Fibroblast of the conjunctiva (primary cell): ENCODE results near the gene ADGRV1.

Experiments
- DNase-seq: peaks from one replicate; pipeline ENCODE4 v3.0.0-alpha.2; 2010; ENCODE audit warnings: low read depth

The ADGRV1 gene

DNA sequence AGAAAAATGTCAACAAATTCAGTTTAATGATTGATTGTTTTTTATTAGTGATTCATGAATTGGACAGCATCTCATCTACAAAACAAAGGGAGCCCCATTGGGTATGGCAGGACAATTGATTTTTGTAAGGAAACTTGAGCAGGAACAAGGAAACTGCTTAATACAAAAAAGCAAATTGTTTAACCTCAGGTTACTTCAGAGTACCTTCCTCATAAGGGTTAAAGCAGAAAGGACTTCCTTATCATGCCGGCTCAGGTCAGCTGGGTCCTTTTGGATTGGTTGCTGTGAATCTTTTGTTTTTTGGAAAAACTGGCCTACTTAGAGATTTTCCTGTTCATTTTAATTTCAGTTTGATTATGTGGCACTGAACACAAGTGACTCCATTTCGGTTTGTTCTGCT, 612.7 kb downstream of the ADGRV1 start:
- DNase-seq: no peak

DNA sequence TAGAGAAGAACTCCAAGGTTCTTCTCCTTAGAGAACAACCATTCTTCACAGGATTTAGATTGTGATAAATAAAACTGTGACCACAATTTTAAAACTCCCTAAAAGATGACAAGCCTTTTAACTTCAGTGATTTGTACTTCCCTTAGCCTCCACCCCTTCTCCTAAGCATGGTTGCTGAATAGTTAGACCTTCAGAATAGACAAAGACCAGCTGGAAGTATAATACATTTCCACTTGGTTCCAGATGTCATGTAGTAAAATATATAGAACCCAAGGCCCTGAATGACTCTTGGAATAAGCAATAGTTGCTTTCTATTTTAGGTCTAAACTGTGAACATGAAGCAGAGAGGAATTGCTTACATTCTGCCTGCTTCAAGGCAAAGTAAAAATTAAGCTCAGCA, 615.8 kb downstream of the ADGRV1 start:
- no peak for DNase-seq

DNA sequence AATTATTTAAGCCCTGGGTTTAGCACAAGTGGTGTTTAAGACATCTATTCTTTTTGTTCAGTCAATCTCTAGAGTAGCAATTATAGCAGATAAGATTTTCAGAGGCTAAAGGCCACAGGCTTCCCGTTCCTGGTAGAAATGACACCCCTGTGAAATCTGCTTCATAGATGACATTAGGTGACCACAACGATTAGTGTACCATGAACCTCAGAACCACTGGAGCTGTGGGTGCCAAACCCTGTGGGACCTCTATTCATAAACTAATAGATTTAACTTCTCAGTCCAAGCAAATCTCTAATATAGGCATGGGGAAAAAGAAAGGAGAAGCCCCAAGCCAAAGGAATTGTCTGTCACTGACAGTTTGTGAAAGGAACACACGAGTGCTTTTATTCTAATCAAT, 617.1 kb downstream of the ADGRV1 start:
- no peak for DNase-seq

DNA sequence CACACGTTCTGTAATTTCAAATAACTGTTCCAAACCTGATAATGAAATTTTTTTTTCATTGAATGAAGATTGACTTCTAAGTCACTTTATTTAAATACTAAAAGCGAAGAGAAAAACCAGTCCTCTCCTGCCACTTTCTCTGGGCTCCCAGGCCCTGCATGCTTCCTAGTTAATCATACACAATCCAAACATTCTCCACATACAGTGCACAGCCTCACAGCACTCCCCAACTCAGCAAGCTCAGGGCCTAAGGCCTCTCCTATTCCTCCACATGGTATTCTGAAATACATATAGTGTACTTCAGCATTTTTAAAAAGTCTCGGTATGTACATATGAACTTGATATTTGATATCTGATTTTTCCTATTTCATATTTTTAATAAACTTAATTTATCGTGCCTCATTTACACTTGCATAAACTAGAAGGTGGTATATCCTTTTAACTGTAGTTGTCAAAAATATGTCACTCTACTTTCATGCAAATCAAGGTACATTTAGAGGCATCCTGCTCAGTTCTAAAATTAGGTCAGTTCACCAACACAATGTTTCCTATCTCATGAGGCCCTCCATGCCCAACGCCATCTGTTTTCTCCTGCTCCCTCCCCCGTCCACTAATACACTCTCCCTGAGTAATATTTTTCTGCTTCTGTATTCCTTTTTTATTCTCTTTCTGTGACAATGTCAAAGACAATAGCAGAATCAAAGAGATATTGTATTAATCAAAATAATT, 617.9 kb downstream of the ADGRV1 start:
- no peak for DNase-seq

DNA sequence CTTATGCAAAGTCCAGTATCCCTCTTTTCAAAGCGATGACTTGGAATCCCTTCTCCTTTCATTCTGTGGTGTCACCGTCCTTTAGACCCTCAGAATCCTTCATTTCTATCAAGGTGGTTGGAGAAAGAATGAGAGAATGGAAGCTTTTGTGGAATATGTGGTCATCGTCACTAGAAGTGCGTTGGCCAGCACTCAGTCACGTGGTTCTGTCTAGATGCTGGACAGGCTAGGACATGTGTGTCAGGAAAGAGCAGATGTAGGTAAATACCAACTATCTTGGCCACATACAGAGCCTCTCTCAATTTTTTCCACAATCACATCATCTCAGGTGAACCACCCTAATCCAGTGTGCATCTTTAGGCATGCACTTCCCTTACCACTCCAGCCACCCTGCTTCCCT, 618.5 kb downstream of the ADGRV1 start:
- DNase-seq: no peak

DNA sequence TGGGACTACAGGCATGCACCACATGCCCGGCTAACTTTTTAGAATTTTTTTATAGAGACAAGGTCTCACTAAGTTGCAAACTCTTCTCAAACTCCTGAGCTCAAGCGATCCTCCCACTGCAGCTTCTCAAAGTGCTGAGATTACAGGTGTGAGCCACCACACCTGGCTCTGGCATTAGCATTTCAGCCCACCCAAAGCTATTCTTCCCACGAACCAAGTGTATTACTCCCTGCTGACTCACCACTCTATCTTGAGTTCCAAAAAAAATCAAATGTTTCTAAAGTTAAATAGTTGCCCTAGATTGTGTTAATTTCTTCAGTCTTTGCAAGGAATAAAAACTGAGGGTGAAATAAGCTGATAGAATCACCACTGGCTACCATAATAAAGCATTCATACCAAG, 619.0 kb downstream of the ADGRV1 start:
- no peak for DNase-seq

DNA sequence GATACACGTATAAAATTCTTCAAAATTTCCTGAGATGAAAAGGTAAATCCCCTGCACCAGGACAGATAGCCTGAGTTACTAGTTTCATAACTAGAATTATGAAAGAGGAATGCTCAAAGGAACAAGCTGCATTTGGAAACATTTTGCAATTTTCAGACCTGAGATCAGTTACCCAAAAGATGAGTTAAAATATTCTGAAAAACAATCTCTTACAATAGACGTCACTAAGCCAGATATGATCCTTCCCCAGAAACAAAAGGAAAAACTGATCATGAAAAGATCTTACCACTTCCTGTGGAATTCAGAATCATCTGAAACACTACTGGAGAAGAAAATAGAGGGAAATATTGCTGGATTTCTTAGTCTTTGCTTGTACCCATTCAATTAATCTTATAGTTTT, 619.9 kb downstream of the ADGRV1 start:
- no peak for DNase-seq

DNA sequence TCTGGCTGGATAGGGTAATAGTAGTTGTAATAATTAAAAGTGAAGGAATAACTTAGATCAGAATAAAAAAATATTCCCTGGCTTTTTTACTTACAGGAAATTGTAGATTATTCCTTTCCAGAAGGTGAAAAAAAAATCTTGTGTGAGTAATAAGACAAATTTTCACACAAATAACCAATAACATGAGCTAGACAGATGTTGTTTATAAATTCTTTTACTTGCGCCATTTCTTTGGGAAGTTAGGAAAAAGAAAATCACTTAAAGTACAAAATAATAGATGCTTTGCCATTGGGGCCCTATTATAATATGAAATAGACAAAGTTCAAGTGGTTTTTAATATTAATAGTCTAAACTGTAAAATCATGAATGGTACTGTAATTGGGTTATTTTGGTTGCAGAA, 620.4 kb downstream of the ADGRV1 start:
- no peak for DNase-seq

DNA sequence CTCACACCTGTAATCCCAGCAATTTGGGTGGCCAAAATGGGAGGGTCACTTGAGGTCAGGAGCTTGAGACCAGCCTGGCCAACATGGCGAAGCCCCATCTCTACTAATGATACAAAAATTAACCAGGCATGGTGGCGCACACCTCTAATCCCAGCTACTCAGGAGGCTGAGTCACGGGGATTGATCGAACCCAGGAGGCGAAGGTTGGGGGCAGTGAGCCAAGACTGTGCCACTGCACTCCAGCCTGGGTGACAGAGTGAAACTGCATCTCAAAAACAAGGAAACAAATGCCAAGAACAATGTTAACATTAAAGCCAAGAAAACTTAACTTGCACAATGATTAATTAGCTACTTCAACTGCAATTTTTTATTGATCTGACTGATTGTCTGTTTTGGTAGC, 621.9 kb downstream of the ADGRV1 start:
- no peak for DNase-seq

DNA sequence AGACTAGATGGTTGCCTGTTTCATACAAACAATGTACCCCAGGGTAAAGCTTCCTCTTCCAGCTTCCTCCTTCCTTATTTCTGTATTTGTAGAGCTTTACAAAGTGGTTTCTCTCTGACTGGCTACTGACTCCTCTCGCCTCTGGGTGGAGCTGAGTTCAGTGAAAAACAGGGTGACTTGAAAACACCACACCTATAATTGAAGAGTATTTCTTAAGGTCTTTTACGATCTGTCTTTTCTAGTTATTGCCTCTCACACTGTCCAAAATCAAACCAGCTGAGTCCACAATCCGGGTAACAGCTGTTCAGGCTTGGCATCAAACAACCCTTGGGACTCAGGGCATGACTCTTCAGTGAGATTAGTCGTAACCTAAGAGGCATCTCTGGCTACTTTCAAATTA, 624.2 kb downstream of the ADGRV1 start:
- DNase-seq: peak; percentile 37

DNA sequence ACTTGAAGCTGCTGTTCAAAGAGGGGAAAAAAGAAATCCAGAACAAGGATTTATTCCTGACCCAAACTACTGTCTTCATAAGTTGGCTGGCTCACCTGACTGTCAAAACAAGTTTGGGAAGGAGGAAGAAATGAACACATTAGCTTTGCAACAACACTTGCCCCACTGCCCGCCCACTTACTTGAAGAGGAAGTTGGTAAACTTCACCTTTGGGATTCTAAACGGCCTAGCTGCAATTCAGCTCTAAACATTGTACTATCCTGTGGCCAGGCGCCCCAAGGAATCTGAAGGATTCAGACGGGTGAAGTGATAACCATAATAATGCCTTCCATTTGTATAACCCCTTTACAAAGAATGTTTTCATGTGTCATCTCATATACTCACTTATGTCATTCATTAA, 625.1 kb downstream of the ADGRV1 start:
- DNase-seq: no peak

DNA sequence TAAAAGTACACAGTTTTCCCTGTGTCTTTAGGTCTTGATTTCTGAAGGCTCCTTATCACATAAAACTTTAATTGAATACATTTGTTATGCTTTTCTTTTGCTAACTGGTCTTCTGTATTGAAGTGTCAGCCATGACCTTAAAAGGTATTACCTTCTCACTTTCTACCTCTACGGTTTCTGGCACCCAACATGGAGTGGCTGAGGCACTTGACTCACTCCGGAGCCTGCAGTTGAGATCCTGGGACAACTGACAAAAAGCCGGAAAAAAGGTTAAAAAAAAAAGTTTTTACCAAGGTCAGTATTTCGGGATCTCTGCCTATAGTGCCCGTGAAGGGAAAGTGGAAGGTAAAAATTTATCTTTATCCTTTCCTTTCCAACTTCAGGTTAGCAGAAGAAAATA, 627.5 kb downstream of the ADGRV1 start:
- DNase-seq: no peak

DNA sequence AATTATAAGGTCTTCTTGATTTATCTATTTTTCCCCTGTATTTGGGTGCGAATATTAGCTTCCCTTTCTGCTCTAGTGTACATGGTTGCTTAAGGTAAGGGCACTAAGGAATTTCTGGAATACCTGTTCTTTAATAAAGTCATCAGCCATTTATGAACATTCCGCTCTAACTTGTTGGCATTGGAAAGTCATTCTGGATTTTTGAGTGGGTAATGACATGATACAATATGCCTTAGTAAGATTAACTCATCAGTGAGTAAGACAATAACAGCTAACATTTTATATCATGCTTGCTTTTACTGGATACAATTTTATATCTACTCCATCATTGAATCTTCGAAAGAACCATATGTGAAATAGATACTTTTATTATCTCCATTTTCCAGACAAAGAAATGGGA, 628.4 kb downstream of the ADGRV1 start:
- DNase-seq: no peak

DNA sequence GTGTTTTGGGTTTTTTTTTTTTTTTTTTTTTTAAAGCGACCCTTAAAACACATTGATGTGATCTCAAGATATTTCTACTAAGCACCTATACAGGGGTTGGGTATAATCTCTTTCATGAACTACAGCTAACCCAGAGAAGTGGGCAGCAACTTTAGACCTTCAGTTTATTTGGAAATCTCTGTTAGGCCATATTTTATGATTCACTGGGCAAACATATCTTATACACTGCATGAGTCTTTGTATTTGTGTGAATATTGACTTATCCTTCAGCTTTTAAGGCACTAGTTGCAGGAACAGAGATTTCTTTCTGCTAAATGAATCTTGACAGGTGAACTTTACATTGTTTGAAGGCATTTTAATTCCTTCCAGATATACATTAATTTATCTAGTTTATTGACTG, 630.2 kb downstream of the ADGRV1 start:
- no peak for DNase-seq

DNA sequence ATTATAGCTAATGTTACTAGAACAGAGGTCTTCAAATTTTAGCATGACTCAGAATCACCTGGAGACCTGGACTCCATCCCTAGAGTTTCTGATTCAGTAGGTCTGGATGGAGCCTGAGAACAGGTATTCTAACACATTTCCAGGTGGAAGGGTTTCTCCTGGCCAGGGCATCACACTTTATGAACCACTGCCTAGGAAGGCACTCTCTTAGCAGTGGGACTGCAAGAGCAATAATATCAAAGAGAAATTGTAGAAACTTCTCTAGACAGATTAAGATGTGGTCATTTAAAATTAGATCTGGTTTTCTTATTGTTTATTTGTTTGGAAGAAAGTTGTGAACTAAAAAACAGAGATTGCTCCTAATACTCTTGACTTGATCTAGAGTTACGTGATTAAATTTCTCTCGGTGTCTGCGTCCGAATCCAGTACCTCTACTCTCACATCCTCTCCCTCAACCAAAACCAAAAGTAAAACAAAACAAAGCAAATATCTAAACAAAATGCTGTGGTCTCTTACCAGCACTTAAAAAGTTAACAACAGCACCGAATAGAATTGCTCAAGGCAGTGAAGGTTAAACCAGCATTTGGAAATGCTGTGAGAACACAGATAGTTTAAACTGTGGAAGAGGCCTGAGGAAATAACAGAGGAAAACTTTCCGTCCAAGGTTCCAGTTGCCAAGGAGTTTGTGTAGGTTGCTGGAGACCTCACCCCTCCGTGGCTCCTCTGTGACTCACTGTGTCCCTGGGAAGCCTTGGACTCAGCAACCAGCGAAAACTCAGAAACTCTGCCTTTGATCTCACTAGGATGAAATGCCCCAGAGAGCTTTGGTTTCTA, 631.1 kb downstream of the ADGRV1 start:
- DNase-seq: peak; percentile 83

DNA sequence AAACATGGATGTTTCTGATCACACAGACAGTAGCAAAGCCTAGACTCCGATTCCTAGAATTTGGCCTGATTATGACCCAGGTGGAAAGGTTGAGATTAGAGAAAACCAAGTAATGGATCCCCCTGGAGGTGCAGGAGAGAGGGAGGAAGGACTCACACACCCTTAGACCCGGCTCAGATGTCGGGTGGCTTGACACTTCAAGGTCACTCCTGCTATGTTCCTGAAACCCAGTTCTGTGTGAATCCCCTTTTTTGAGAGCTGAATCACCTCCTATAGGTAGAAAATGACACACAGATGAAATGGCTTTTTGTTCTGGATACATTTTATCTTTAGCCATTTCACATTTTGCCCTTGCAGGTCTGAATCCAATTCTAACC, 631.7 kb downstream of the ADGRV1 start:
- DNase-seq: no peak

DNA sequence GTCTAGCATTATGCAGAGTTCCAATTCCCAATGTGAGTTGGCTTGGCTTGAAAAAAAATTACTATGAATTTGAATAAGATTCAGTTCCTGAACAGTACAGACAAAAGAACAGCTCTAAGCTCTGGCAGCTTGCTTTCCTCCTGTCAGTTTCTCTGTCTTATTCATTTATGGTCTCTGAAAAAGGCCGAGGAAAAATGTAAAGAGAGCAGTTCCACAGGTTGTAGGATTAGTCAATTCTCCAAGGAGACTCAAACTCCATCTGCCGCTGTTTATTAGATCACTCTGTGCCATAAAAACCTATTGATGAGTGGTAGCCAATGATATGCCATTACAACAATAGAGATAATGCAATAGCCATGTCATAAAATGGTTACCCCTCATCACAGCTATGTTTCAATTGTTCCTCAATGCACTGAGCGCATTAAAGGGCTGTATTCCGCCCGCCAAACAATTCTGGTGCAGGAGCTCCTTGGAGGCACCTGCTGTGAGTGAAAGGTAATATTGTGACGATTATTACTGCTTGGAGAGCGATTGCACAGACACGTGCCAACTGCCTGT, 636.3 kb downstream of the ADGRV1 start:
- DNase-seq: no peak

DNA sequence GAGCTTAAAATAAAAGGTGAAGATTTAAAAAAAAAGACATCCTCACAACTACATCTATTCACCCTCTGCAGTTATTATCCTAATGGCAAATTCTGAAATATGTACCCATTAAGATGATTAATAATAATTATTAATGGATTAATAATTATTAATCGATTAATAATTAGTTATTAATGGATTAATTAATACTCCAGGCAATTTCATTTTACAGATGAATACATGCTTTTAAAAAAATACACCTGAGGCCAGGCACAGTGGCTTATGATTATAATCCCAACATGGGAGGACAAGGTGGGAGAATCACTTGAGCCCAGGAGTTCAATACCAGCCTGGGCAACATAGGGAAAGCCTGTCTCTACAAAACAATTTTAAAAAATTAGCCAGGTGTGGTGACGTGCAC, 642.1 kb downstream of the ADGRV1 start:
- no peak for DNase-seq

DNA sequence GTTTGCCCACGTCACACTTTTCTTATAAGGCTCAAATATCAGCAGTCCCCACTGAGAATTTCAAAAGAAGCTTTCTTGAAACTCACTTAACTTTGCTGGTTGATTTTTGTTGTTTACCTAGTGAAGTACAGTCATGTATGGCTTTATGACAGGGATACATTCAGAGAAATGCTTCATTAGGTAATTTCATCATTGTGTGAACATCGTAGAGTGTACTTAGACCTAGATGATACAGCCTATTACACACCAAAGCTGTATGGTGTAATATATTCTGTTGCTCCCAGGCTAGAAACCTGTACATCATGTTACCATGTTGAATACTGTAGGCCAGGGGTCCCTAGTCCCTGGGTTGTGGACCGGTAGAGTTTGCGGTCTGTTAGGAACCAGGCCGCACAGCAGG, 647.5 kb downstream of the ADGRV1 start:
- DNase-seq: no peak

DNA sequence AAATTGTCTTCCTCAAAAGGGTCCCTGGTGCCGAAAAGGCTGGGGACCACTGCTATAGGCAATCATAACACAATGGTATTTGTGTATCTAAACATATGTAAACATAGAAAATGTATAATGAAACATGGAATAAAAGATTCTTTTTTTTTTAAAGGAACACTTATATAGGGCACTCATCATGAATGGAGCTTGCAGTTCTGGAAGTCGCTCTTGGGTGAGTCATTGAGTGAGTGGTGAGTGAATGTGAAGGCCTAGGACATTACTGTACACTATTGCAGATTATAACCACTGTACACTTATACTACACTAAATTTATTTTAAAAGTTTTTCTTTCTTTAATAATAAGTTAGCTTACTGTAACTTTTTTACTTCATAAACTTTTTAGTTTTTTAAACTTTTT, 648.1 kb downstream of the ADGRV1 start:
- DNase-seq: no peak

DNA sequence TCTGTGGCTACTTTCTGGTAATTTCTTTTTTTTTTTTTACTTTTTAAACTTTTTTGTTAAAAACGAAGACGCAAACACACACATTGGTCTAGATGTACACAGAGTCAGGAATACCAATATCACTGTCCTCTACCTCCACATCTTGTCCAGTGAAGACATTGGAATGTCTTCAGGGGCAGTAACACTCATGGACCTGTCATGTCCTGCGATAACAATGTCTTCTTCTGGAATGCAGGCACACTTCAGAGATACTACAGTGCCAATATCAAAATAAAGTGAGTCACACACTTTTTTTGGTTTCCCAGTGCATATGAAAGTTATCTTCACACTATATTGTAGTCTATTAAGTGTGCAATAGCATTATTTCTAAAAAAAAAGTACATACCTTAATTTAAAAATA, 648.7 kb downstream of the ADGRV1 start:
- no peak for DNase-seq

DNA sequence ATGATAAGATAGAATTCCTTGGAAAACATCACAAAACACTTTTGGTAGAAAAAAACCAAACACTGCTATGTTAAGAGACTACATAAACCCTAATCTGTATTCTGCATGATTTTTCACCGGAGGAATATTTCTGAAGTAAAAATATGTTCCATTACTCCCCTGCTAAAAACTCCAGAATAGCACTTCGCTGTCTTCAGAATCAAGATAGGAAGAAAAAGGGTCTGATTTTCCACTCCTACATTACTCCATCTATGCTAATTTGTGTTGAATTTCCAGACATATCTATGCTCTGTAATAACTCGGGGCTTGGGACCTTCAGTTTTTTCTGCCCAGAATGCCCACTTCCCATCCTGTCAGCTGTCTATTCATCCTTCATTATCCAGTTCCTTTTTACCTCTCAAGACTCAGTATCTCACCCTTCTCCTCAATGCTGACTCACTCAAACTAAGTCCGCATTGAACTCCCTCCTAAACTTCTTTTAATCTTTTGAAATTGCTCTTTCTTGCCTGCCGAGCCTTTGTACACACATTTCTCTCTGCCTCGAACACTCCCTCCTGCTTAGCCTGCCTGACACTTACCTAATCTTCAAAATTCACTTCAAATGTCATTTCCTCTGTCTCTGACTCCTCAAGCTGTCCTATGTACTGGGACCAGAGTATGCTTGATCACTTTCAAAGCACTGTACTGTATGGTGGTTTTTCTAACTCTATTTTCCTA, 653.6 kb downstream of the ADGRV1 start:
- DNase-seq: peak; percentile 33

DNA sequence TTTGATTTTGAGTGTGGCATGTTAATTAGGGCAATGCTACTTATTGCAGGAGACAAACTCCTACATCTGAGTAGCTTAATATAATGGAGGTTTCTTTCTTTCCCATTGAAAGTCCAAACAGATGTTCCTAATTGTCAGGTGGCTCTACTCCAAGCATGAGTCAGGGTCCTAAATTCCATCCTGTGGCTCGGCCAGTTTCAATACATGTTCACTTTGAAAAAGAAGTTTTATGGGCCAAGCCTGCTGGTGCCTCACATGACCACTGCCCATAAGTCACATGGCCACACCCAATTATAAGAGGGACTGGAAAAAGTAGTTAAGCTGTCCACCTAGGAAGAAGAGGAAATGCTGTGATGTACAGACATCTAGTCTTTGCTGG, 654.1 kb downstream of the ADGRV1 start:
- peak; percentile 96 for DNase-seq
